Activated T-cell treated with anti-CD3 and anti-CD28 coated beads for 4 hours (primary cell): ENCODE measurements around the gene VRK1.

Experiments used
- DNase-seq: peaks from one replicate; pipeline ENCODE4 v3.0.0-alpha.2; 2020

Gene VRK1

DNA sequence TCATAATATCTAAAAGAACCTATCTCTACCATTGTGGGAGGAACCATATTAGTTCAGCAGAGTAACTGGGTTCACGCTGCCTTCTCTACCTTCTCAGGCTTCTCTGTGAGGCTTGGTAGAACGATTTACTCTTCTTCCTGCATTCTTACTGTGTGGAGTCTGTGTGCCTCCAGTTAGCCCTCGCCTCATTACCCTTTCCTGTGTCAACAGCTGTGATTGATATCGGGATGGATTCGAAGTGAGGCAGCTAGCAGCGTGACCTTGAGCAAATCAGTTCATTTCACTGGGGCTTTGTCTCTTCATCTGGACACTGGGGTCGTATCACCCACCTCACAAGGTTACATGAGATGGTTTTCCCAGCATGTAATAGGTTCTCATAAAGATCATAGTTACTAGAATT lies 4.6 kb upstream of the VRK1 start:
- no peak for DNase-seq

DNA sequence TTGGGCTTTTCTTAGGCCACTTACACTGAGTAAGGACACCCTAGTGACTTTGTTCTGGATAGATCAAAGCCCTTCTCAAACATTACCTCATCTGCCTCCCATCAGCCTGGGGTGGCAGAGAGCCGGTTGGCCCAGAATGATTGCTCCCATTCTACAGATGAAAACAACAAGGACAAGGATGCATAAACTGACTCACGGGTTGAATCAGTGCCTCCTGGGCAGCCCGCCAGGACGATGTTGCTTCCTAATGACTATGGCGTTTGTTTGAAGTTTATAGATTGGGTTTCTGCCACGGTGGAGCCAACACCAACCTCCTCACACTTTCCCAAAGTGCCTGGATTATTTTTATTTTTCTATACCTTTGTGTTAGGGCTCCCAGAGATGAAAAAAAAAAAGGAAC lies 3.6 kb upstream of the VRK1 start:
- no peak for DNase-seq

DNA sequence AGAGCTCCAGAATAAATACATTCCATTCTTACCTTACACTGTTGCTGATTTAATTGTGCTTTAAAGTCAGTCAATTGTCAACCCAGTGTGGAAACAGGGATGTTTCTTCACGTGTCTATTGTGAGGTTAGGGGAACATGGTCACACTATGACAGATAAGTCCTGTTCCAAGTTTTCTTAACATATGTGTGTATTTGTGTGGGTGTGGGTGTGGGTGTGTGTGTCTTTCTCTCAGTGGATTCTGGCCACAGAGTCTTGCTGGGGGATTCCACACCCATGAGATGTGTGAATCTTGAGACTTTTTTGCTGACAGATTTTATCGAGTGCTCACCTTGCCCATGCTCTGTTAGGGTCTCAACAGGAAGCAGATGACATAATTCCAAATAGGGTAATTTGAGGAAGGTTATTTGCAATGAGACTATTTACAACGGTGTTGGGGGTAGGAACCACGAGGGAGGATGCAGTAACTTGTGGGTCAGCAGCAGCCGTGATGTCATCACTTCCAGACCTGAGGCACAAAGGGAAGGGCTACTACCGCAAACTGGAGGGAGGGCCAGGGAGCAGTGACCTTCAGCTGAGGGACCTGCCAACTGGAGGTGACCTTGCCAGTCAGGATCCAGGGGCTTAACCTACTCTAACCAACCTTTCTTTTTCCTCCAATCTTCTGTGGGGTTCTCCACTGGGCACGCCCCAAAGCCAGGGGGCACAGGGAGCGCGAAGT lies 1.9 kb upstream of the VRK1 start:
- no peak for DNase-seq

DNA sequence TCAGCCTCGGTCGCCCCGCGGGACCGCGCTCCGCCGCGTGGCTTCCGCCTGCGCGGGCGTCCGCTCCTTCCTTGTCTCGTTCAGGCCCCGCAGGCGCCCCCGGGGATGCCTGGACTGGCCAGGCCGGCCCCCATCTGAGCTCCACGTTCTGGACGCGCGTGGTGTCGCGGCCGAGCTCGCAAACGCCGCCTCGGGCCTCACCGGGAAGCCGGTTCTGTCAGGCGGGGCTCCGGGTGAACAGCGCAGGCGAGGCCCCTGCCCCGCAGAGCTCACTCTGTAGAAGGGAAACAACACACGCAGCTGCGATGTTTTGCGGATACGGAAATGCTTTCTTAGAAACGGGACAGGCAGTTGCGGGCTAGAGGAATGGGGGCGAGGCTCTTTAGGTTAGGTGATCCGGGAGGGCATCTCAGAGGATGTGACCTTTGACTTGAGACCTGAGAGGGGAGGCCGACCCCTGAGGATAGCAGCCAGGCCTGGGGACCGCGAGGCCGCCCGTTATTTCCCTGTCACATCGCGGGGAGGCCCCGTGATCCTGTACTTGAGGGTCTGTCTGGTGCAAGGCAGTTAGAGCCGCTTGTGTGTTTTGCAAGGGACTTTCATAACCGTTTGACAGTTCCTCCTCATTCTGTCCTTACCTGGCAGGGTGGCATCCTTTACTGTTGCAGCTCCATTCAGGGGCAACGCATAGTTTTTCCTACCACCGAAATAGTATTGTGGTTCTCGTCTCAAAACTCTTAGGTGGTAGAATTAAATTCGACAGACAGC lies 584 bp downstream of the VRK1 start:
- DNase-seq = peak; percentile 3

DNA sequence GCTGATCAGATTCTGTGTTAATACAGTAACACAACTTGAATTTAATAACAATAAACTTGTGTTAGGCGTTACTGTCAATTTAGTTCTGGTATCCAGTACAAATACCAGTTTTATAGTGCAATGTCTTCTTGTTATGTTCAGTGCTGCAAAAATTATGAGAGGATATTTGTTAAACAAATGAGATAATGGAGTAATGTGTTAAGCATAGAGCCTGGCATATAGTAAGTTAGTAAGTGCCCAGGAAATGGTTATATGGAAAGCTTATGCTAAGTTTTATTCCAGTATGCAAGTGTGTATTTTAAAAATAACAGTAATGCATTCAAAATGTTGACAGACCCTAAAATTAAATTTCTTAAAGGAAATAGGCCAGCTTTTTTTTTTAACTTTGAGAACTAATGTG lies 1.8 kb downstream of the VRK1 start:
- DNase-seq = no peak

DNA sequence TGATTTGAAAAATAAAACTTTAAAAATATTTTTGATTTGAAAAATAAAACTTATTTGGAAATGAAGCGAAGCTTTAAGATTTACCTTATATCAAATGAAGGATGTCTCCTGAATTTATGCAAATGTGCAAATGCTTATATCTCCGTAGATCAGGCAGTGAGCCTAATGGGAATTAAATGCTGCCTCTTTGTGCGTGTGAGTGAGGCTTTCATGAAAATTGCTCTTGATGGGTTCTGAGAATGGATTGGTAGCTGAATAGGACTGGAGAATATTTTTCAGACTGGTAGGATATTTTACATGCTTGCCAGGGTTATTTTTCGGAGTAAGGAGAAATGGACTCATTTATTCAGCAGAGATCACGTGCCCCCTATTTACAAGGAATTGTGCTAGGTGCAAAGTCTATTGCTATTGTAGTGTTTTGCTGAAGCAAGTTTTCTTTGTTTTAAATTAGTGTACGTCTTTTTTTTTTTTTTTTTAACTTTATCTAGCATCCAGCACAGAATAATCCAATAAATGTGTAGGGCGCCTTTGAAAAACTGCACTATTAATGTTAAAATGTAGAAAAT lies 2.4 kb downstream of the VRK1 start:
- no peak for DNase-seq

DNA sequence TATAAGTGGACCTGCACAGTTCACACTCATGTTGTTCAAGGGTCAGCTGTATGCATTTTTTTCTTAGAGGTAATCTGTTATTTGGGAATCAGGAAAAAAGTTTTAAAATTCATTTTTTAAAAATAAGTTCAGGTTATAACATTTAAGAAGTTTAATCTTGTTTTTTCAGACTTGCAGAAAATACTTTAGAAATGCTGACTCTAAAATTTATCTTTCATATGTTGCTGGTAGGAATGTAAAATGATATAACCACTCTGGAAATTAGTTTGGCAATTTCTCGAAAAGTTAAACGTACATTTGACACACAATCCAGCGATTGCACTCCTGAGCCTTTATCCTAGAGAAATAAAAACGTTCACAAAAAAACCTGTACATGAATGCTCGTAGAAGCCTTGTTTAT lies 4.7 kb downstream of the VRK1 start:
- no peak for DNase-seq

DNA sequence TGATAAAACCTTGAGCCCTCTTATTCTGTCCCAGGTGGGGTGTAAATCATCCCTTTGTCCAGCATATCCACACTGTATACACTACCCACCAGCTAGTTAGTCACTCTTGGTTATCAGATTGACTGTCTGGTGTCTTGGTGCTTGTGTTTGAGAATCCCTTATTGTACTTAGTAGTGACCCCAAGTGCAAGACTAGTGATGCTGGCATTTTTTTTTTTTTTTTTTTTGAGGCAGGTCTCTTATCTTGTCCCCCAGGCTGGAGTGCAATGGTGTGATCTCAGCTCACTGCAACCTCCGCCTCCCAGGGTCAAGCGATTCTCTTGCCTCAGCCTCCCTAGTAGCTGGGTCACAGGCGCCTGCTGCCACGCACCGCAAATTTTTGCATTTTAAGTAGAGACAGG lies 5.8 kb downstream of the VRK1 start:
- DNase-seq = no peak

DNA sequence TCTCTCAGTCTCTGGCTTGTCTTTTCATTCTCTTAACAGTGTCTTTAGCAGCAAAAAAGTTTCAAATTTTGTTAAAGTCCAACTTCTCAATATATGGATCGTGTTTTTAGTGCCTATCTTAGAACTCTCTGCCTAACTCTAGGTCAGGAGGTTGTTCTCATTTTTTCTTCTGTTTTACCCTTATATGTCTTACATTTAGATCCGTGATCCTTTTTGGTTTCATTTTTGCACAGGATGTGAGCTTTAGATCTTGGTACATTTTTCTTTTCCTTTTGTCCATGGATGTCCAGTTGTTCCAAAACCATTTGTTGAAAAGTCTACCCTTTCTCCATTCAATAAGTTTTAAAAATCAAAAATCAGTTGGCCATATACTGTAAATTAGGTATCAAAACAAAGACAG lies 6.8 kb downstream of the VRK1 start:
- DNase-seq = no peak

DNA sequence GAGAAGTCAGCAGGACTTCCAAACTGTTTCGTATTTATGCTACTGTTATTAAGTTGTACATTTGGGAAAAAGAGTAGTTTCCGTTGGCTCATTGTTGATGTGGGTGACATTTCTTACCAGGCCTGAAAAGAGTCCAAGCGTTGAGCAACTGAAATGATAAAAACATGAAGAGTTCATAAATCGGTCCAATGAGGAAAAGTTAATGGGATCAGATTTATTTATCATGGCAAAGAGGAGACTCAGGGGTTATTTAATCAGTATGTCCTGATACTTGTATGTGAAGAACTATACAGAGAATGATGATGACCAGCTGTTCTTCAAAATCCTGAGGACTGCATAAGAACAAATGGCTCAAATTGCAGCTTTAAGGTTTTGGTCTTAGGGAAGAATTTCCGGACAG lies 7.7 kb downstream of the VRK1 start:
- DNase-seq = no peak

DNA sequence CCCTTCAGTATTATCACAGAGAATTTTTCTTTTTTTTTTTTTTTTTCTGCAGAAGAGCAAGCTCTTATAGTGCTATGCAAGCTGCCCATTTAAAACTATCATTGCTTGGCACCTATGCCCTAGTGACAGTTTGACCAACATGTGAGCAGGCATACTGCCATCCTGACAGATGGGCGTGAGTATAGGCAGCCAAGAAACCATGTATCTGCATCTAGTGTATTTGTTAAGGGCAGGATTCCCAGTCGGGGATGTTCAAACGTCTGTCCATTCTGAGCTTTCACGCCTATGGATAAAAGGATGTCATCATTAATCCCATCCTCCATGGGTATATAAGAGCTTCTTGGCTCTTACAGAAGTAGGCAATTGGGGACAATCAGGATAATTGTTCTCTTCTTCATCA lies 8.8 kb downstream of the VRK1 start:
- DNase-seq = no peak

DNA sequence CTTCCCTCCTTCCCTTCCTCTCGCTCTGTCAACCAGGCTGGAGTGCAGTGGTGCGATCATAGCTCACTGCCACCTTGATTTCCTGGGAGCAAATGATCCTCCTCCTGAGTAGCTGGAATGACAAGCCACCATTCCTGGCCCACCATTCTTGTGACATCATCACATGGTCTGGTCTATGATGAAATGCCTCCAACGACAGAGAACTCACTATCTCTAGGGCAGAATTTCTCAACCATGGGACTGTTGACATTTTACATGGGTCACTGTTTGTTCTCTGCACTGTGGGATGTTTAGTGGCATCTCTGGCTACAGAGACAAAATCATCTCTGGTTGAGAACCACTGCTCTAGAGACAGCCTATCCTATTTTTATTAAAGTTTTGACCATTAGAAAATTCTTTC lies 9.7 kb downstream of the VRK1 start:
- DNase-seq = no peak

DNA sequence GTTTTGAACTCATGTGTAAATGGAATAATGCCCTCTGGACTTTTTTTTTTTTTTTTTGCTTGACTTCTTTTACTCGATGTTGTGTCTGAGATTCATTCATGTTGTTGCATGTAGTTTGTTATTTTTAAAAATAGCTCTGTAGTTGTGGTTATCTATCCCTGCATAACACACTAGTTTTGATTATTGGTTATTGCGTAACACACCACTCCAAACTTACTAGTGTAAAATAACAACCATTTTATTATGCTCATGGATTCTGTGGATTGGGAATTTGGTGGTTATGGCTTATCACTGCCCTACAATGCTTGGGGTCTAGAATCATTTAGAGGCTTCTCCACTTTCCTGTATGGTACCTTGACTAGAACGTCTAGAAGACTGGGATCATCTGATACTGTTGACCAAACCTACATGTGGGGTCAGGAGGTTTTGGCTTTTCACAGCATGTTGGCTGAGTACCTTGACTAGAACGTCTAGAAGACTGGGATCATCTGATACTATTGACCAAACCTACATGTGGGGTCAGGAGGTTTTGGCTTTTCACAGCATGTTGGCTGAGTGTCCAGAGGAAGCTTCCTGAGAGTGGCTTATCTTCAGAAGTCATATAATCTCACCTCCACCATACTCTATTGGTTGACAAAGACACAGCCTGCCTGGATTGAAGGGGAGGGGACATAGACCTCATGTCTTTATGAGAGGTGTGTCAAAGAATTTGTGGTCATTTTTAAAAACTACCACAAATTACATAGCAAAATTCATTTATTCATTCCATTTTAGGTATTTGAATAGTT lies 11.6 kb downstream of the VRK1 start:
- no peak for DNase-seq

DNA sequence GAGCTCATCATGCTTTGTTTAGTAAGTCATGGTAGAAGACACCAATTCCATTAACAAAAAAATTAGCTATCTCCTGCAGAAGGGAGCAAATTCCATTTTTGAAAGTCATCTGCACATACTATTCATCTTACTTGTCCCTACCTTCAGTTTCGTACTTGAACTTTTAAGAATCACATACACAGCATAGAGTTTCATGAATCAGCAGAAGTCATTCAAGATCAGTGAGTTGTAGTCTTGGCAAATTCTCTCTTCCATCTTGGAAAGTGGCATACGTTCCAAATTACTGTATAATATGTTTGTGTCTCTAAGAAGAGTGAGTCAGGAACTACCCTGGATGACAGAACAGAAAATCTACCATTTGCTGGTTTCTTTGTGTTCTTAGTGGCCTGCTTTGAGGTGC lies 14.1 kb downstream of the VRK1 start:
- DNase-seq = no peak

DNA sequence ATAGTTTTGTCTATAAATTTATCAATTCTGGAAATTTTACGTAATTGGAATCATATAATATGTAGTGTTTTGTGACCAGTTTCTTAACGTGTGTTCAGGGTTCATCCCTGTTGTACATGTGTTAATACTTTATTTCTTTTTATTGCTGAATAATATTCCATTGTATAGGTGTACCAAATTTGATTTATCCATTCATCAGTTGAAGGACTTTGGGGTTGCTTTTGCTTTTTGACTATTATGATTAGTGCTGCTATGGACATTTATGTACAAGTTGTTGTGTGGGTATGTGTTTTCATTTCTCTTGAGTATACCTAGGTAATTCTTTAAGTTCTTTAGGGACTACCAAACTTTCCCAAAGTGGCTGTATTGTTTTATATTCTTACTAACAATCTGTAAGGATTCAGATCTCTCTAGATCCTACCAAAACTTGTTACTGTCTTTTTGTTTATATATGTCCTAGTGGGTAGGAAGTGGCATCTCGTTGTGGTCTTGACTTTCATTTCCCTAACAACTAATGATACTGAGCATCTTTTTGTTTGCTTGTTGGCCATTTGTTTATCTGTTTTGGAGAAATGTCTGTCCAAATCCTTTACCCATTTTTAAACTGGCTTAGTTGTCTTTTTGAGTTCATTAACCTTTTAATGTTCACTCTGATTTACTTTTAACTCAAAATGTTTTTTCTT lies 14.9 kb downstream of the VRK1 start:
- no peak for DNase-seq

DNA sequence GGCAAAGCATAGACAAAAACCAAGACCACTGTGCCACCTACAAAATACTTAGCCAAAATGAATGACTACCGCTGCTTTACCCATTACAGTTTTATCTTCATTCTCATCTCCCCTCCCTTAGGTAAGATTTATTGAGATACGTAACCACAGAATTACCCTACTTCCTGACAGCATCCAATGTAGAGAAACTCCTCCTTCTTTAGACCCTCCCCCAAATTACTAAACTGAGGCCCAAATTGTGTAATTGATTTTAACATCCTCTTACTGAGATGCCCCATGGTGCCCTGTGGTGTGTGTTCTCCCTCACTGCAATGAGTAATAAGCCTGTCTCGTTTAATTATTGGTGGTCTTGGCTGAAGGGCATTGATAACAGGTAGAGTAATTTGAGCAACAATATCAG lies 19.1 kb downstream of the VRK1 start:
- DNase-seq = no peak

DNA sequence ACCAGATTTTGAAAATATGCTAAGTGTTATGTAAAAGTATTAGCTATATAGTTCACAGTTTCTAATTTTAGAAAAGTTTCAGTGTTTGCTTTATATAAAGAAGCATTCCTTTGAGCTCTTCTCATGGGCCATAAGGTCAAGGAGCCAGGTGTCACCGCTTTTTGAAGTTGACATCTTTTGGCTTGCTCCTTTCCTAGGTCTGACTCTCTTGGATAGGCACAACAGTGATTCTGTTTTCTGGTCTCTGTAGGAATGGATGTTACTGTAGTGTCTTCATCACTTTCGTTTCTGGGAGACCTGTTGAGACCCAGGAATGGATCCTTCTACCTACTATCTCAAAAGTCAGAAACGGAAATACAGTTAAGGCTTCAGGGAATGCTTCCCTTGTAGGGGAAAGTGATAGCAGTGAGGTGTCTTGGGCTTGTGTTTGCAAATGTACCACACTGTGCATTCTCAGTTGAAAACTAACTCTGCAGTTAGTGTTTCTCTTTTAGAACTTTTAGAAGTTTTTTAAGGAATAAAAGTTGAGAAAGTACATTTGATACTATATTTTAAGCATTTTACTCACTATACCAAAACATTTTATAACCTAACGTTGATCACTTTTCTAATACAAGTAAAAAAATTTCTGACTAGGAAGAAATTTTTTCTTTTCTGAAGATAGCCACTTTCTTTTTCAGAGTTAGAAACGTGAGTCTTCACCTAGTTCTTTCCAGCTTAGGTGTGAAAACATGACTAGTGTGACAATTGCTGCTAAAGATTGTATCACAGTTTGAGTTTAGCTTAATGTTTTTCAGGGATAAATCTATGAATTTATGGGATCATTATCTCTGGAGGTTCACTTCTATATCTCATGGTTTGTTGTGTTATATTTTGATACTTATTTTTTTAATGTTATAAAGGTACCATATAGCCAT lies 20.8 kb downstream of the VRK1 start:
- no peak for DNase-seq

DNA sequence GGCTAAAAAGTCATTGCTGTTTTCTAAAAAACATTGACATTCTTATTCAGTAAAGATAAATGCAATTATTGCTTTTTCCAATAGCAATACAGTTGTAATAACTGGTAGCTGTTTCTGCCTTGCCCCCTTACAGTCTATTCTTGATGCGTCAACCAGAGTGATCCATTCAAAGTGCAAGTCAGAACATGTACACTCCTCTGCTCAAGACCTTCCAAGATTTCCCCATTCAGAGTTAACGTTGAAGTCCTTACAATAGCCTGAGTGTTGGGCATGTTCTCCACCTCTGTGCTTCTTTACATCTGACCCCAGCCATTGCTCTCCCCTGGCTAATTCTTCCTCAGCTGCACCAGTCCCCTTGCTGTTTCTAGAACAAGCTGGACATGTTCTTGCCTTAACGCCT lies 24.3 kb downstream of the VRK1 start:
- DNase-seq = no peak

DNA sequence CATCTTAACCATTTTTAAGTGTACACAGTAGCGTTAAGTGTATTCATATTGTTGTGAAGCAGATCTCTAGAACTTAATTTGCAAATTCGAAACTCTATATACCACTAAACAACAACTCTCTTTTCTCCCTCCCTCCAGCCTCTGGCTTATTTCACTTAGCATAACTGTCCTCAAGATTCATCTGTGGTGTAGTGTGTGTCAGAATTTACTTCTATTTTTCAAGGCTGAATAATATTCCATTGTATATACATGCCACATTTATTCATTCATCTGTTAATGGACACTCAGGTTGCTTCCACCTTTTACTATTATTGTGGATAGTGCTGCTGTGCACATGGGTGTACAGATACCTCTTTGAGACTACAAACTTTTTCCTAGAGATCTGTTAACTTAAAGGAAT lies 26.5 kb downstream of the VRK1 start:
- no peak for DNase-seq

DNA sequence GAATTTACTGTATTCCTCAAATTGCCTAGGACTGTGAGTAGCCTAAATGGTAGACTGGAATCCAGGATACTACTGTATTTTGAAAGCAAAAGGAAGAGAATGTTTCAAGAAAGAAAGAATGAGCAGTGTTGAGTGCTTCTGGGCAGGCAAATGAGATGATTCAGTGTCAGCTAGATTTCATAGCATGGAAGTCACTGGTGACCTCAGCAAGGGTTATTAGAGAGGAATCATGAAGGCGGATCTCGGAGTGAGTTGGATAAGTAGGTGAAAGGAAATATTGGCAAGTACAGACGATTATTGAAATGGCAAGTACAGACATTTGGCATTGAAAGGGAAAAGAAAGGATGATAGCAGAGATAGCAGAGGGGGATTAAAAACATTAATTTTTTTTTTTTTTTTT lies 27.1 kb downstream of the VRK1 start:
- no peak for DNase-seq

DNA sequence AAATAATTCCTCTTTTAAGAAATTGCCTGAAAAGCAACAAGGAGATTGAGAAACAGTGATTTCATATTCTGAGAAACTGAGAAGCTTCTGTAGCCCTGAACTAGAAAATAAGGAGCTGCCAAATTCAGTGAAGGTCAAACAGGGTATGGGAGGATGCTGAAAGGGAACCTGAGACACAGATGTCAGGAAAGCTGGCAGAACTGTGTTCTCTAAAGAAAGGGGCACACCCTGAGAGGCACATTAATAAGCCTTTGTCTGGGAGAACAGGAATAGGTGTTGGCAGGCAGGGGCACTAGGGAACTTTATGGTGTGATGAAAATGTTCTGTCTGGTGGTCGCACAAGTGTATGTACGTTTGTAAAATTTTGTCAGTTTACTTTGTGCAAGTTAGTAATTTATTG lies 29.6 kb downstream of the VRK1 start:
- DNase-seq = no peak

DNA sequence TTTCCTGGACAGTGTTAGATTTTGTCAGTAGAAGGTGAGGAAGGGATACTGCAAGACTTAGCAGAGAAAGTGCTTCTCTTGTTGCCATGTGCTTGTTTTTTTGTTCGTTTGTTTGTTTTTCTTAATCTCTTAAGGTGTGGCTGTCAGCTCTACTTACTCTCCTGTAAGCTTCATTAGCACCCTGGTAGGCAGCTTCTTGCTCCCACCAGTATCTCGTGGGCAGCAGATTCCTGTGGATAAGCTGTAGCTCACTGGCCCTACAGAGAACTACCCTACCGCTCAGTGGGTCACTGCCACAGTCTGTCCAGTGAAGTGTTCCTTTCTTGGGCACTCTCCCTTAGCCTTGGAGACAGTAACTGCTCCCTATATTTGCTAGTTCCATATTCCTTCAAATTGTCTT lies 30.1 kb downstream of the VRK1 start:
- DNase-seq = no peak
